ENCODE data around the gene RANBP10. TPM values are rescaled to one million over a fixed set of nuclear protein-coding genes. Genes with fewer than 3 reads are reported as not detected.

The RANBP10 gene
- total and polyA plus RNA-seq, 2 of the 13 experiments (the other 11 are each of a cell fraction or from before 2014, with no cell fraction given) = 9.2 to 22.7 TPM

DNA sequence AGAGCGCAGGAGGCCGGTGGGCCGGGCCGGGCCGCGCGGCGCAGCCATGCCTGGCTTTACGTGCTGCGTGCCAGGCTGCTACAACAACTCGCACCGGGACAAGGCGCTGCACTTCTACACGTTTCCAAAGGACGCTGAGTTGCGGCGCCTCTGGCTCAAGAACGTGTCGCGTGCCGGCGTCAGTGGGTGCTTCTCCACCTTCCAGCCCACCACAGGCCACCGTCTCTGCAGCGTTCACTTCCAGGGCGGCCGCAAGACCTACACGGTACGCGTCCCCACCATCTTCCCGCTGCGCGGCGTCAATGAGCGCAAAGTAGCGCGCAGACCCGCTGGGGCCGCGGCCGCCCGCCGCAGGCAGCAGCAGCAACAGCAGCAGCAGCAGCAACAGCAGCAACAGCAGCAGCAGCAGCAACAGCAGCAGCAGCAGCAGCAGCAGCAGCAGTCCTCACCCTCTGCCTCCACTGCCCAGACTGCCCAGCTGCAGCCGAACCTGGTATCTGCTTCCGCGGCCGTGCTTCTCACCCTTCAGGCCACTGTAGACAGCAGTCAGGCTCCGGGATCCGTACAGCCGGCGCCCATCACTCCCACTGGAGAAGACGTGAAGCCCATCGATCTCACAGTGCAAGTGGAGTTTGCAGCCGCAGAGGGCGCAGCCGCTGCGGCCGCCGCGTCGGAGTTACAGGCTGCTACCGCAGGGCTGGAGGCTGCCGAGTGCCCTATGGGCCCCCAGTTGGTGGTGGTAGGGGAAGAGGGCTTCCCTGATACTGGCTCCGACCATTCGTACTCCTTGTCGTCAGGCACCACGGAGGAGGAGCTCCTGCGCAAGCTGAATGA, 36.4 kb upstream of the RANBP10 start (continued):
- TF ChIP-seq ZSCAN21 (CRISPR knock-in tag; IDR thresholded peaks at IDR 0.05; ENCODE audit: borderline replicate concordance) = no peak
- TF ChIP-seq IKZF5 (CRISPR knock-in tag; IDR thresholded peaks at IDR 0.05) = 0 out of 2 replicates have a peak, but pooled peaks have one; percentile 70
- TF ChIP-seq HNF1A (IDR thresholded peaks at IDR 0.05; ENCODE audit: low read depth) = no peak
- TF ChIP-seq HNF1A (CRISPR knock-in tag; IDR thresholded peaks at IDR 0.05; ENCODE audit: borderline replicate concordance) = no peak
- TF ChIP-seq ZNF816 (CRISPR knock-in tag; IDR thresholded peaks at IDR 0.05; ENCODE audit: borderline replicate concordance) = no peak
- no peak for TF ChIP-seq ZKSCAN8 (CRISPR knock-in tag; IDR thresholded peaks at IDR 0.05; ENCODE audit: borderline replicate concordance)
- no peak for TF ChIP-seq GABPA (IDR thresholded peaks at IDR 0.05; ENCODE audit: low read depth, low read length)
- TF ChIP-seq GABPA (CRISPR knock-in tag; IDR thresholded peaks at IDR 0.05; ENCODE audit: low read depth) = peak; percentile 15; the same call in 1 of the 2 replicates
- no peak for TF ChIP-seq EHMT2 (IDR thresholded peaks at IDR 0.05; ENCODE audit: borderline replicate concordance, low read depth, low read length)
- TF ChIP-seq ZNF468 (CRISPR knock-in tag; IDR thresholded peaks at IDR 0.05) = 0 out of 2 replicates have a peak, but pooled peaks have one; percentile 24
- TF ChIP-seq HNRNPL (IDR thresholded peaks at IDR 0.05; ENCODE audit: low read depth, low read length) = no peak
- TF ChIP-seq ZNF775 (CRISPR knock-in tag; IDR thresholded peaks at IDR 0.05; ENCODE audit: borderline replicate concordance) = no peak
- no peak for TF ChIP-seq HNRNPH1 (optimal IDR thresholded peaks at IDR 0.05; ENCODE audit: low read depth, low read length)
- no peak; the same call in 1 of the 2 replicates for TF ChIP-seq TGIF2 (CRISPR knock-in tag; IDR thresholded peaks at IDR 0.05)
- TF ChIP-seq, protein P1, sequence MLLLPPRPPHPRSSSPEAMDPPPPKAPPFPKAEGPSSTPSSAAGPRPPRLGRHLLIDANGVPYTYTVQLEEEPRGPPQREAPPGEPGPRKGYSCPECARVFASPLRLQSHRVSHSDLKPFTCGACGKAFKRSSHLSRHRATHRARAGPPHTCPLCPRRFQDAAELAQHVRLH (CRISPR knock-in tag; IDR thresholded peaks at IDR 0.05; ENCODE audit: borderline replicate concordance, low read depth) = no peak
- TF ChIP-seq RBFOX2 (IDR thresholded peaks at IDR 0.05; ENCODE audit: low read depth, low read length) = peak; percentile 66
- TF ChIP-seq ATRX (CRISPR knock-in tag; IDR thresholded peaks at IDR 0.05; ENCODE audit: borderline replicate concordance) = no peak
- no peak for TF ChIP-seq ZNF24 (IDR thresholded peaks at IDR 0.05)
- no peak for TF ChIP-seq TIGD3 (CRISPR knock-in tag; IDR thresholded peaks at IDR 0.05; ENCODE audit: borderline replicate concordance)
- peak; percentile 76; the same call in 1 of the 2 replicates for TF ChIP-seq ZFP91 (CRISPR knock-in tag; IDR thresholded peaks at IDR 0.05; ENCODE audit: borderline replicate concordance)
- peak; percentile 66; the same call in 1 of the 2 replicates for TF ChIP-seq PITX1 (CRISPR knock-in tag; IDR thresholded peaks at IDR 0.05)

Measured in HepG2 (cell line).